Head of caudate nucleus (tissue), 42 donors: Measurements from ENCODE around the gene TMEM229B.

Source experiments
- DNase-seq, 42 donors: peaks; one replicate each; pipeline versions ENCODE4 v3.0.0 to v3.0.0-alpha.2; 2020 to 2021; ENCODE audit warnings: mixed read lengths in 7 of 42
- intact Hi-C: fragments of 100-400 bp; cut with DNase I; formaldehyde crosslinking; loops from one replicate; pipeline ENCODE4 v1.15.0; 2022

TMEM229B gene

DNA sequence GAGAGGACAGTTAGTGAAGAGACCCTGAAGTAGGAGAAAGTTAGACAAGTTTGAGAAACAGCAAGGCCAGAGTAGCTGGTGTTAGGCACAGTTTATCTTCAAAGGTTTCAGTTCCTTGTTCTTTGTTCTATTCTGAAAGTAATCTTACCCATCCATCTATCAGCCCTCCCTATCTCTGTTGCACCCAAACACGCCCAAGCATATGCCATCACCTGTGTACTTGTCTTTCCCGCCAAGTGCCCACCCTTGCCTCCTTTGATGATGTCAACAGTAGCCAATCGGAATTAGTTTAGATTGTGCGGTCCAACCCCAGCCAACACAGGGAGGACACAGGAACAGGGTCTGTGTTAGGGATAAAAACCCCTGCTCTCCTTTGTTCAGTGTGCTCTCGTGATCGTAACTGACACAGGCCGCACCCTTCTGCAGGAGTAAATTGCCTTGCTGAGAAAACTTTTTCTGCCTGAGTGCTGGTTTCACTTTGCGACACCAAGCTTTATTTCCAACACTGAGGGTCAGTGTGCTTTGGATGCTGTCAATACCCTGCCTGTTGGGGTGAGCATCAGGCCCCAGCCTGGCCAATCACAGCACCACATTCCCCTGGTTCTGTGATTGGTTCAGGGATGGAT, 4.7 kb upstream of the TMEM229B start:
- DNase-seq = no peak
- intact Hi-C loops = no loop called here

- no peak for DNase-seq
- intact Hi-C loops = no loop called here
These were observed 4.0 kb upstream of the TMEM229B start for GRCh38 chr14:67492538-67492937.

DNA sequence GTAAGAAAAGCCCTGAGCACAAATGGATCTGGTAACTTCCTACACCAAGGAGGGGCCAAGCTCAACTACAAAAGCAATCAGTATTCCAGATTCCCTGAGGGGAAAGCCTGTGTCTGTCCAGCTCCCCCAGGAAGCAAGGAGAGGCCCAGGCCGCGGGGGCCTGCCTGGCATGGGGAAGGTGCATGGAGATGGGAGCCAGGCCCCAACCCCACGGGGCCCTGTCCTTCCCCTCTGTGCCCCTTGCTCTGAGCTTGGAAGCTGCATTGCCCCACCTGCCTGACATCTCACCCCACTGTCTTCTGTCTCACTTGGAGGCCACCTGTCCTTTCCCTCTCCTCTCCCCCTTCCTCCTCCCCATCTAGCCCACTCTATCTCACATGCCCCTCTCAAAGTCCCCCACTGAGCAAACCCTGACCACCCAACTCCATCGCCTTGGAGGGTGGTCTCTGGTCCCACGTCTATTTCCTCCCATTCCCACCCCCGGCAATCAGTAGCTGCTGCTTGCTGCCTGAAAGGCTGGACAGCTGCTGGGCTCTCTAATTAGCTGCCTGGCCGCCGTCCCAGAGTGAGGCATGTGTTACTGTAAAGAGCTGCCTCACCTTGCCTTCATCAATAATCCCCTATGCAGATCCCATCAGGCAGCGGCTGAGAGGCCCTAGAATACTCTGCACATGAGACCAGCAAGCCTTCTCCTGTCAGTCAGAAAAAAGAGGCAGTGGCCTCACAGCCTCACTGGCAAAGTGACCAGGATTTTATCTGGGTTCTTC, 3.4 kb upstream of the TMEM229B start:
- DNase-seq = peak in 5 of 42 donors; percentile 15 to 42 (median 15)
- intact Hi-C loops = no loop called here

DNA sequence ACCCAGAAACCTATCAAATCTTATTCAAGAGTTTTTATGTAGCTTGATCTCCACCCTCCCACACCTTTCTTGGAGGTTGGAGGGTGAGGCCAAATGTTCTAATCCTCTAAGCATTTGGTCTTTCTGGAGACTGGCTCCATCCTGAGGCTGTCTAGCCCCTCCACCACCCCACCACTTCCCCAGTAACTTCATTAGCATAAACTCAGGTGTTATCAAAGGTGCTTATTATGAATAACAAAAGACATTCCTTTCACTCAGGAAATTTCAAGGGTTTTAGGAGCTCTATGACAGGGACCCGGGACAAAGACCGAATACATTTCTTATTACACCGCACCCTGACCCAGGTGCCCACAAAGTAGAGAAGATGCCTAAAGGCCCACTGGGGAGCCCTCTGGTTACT, 2.8 kb upstream of the TMEM229B start:
- DNase-seq = no peak
- intact Hi-C loops = no loop called here

DNA sequence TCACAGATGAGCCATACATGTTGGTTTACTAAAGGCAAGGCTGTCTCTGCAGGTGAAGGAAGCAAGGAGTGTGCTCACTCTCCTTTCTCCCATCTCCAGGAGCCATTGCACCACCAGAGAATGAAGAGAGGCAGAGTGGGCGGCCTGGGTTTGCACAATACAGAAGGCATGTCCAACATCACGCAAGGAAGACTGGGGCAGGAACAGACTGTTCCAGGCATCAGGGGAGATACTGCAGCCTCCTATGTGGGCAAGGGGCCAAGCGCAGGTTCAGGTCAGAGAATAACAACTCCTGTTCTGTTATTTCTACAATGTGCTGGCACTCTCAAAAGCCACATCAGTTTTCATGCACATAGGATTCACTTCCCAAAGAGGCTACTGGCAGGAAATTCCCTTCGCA, 1.7 kb upstream of the TMEM229B start:
- no peak for DNase-seq
- intact Hi-C loops = no loop called here

DNA sequence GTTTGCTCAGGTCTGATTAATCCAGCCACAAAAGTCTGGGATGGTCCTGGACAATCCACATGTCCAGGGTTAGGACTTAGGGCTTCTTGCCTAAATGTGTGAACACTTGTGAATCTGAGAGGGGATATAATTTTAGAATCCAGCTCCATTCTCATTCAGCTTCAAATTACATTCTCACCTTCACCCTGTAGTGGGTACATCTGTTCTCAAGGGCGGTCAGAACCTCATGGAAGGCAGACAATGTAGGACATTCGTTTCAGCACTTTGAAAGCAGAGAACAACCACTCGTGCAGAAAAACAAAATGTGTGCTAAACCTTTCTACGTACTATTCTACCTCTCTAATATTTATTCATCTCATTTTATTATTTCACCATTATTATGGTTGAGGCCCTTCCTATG, 1.2 kb downstream of the TMEM229B start:
- intact Hi-C loops = no loop called here
- no peak for DNase-seq

DNA sequence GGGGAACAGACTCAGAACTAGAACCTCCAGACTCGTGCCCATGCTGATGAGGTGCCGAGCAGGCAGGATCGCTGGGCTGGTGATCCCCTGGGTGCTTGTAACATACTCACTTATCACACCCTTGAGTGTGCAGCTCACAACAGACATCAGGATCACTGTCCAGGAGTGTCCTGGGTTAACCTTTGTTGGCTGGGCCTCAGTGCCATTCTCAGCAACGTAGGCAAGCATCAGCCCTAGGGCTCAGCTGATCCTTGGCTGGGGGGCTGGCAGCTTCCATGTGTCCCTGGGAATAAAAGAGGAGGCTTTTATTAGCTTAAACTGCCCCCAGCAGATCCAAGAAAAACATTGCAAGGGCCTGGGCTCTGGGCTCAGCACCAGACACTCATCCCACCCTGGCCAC, 1.6 kb downstream of the TMEM229B start:
- intact Hi-C loops = no loop called here
- no peak for DNase-seq

- peak in 1 of 42 donors; percentile 39 for DNase-seq
- intact Hi-C loops = no loop called here
These were observed 2.9 kb downstream of the TMEM229B start for GRCh38 chr14:67485501-67486095.

GRCh38 chr14:67483579-67484285, 4.8 kb downstream of the TMEM229B start:
- intact Hi-C loops = no loop called here
- DNase-seq = peak in 3 of 42 donors; percentile 8 to 20 (median 13)

DNA sequence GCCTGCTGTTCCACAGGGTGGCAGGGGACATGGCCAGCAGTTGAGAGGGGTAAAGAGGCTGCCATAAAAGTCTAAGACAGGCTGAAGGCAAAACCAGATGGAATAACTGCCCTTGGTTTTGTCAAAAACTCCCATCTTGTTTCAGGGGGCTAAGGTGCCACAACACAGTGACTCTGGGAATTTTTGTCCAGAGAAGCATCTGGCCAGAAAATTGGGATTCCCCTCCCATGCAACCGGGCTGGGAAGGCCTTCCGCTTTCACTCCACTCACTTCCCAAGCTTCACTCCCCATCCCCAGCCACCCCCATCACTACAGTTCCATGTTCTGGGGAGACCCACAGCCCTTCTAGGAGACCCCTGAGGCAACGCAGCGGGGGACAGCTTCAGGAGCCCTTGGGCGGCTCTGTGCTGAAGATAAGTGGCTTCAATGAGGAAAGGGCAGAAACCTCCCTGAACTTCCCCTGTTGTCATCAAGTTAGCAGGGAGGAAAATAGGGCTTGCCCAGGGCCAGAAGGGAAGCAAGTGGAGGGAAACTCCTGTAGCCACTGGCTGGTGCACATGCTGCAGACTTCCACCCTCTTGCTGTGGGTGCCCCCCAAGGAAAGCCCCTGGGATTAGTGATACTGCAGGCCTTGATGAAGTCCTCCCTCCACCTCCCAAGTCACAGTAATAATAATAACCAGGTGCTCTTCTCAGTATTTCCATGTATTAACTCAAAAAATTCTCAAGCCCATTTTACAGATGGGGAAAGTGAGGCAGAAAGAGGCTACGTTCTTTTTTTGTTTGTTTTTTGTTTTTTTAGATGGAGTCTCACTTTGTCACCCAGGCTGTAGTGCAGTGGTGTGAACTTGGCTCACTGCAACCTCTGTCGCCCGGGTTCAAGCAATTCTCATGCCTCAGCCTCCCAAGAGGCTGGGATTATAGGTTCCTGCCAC, 6.0 kb downstream of the TMEM229B start:
- DNase-seq = no peak
- intact Hi-C loops = no loop called here

GRCh38 chr14:67480011-67480410, 8.5 kb downstream of the TMEM229B start:
- no peak for DNase-seq
- intact Hi-C loops = no loop called here

GRCh38 chr14:67478800-67479084, 9.8 kb downstream of the TMEM229B start:
- intact Hi-C loops = no loop called here
- DNase-seq = no peak

GRCh38 chr14:67477926-67478799, 10.4 kb downstream of the TMEM229B start:
- no peak for DNase-seq
- intact Hi-C loops = no loop called here

- intact Hi-C loops = no loop called here
These were observed 14.2 kb downstream of the TMEM229B start for GRCh38 chr14:67474366-67474765.

DNA sequence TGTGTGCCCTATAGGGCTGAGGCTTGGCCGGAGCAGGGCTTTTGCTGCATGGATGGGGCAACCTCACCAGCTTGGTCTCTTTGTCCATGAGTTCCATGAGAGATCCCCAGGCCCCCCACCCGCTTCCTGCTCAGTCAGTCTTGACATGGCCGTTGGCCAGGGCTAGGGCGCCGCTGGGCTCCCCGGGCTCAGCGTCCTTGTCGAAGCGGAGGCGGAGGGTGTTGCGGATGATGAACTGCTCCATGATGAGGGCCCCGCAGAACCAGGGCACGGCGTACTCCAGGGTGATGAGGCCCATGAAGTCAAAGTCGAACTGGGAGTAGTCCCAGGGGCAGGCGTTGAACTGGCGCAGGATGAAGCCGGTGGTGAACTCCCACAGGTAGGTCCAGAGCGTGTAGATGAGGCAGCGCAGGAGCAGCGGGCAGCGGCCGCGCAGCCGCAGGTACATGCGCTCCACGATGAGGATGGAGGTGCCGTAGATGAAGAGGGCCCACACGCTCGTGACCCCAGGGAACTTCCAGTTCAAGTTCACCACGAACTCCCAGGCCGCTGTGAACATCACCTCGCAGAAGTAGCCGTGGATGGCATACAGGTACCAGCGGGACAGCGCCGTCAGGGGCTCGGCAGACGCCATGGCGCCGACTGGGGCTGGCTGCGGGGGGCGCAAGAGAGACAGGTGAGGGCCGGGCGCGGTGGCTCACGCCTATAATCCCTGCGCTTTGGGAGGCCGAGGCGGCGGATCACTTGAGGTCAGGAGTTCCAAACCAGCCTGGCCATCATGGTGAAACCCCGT, 15.0 kb downstream of the TMEM229B start:
- intact Hi-C loops = no loop called here
- DNase-seq = no peak

More at GRCh38 chr14:67474366-67474765, 14.2 kb downstream of the TMEM229B start:
- no peak for DNase-seq

- intact Hi-C loops = no loop called here
- DNase-seq = no peak
These were observed 15.8 kb downstream of the TMEM229B start for GRCh38 chr14:67472726-67473125.

GRCh38 chr14:67469954-67470353, 18.6 kb downstream of the TMEM229B start:
- DNase-seq = no peak
- intact Hi-C loops = no loop called here
